Measurements from ENCODE around the gene MRPL20.

Gene MRPL20

DNA sequence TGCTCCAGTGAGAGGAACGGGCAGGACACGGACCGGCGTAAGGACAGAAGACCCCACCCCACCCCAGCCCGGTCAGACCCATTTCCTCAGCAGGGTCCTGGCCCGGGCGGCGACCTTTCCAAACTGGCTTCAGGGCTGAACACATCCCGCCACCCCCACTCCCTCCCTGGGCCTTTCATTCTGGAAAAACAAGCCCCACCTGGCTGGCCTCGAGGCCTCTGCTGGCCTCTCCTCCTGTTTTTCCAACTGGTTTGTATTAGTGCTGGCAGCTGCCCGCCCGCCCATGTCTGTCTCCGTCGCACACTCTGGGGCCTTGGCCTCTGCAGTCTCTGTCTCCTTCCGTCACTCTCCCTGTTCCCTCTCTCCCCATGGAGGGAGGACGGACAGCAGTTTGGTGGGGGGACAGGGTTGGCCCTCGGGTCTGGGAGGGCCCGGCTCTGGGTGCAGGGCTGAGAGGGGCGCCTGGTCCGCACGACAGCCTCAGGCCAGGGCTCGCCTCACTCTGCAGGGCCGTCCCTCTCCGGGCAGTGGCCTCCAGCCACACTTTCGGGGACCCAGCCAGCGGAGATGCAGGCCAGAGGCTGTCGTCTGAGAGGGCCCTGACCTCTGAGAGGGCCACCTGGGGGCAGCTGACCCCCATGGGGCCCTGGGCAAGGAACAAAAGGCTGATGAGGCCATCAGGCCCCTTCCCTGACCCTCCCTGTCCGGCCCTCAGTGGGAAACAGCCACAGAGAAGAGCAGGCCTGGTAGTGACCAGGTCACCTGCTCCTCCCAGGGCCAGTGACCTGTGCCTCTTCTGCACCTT lies 47.2 kb downstream of the MRPL20 start:
- DNase-seq: no peak

DNA sequence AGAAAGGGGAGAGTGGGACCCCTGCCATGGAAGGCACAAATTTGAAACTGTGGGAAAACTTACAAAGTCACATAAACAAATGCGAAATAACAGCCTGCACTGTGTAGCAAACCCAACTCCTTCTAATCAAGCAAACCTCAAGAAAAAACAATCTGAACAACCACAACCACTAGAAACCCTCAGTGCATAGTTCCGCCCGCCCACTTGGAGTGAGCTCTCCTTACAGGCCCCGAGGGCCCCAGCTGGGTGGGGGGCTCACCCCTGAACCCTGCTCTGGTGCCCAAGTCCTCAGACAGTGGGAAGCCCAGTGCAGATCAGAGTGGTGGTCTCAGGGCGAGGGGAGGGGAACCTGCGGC lies 47.8 kb downstream of the MRPL20 start:
- DNase-seq: no peak

DNA sequence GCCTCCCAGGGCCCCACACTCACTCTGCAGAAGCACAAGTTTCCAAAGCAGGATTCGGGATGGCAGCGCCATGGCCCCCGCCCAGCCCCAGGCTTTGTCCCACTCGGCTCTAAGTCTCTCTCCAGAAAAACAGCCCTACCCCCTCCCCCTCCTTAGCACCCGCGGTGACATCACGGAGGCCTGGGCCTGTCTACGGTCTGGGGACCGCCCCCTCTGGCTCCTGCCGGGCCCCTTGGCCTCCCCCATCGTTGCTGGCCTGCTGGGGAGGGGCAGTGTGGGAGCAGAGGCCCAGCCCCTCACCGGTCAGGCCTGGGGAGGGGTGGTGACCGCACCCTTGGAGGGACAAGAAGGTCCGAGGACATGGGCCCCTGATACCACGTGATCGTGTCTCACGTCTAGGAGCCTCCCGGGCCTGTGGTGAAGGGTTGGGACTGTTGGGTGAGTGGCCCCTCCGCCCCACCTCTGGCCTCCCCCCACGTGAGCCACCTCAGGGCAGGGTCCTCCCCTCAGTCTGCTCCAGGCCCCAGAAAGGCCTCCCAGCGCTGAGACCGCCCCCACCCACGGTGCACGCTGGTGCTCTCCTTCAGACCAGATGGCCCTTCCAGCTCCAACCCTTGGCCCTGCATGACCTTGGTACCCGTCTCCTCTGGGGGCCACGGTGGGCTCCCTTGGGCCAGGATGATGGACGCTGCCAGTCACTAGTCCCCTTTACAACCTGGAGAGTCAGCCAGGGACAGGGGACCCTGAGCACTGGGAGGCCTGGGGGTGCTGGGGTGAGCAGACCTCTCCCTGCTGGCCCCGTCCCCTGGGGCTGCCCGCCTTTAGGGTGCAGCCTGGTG lies 48.4 kb downstream of the MRPL20 start, which contains the start of gene MXRA8:
MXRA8 (minus strand) TSS at position 123 of the 839 bp plus-strand sequence; CDS start at position 72, 51 bp downstream.
- DNase-seq: no peak

GRCh38 chr1:1357871-1358432 lies 49.1 kb downstream of the MRPL20 start:
- DNase-seq: no peak

- DNase-seq: no peak
These were observed 50.2 kb downstream of the MRPL20 start for GRCh38 chr1:1356796-1357401.

GRCh38 chr1:1356166-1356795 lies 50.8 kb downstream of the MRPL20 start:
- DNase-seq: no peak

GRCh38 chr1:1355416-1355815 lies 51.7 kb downstream of the MRPL20 start:
- DNase-seq: no peak

DNA sequence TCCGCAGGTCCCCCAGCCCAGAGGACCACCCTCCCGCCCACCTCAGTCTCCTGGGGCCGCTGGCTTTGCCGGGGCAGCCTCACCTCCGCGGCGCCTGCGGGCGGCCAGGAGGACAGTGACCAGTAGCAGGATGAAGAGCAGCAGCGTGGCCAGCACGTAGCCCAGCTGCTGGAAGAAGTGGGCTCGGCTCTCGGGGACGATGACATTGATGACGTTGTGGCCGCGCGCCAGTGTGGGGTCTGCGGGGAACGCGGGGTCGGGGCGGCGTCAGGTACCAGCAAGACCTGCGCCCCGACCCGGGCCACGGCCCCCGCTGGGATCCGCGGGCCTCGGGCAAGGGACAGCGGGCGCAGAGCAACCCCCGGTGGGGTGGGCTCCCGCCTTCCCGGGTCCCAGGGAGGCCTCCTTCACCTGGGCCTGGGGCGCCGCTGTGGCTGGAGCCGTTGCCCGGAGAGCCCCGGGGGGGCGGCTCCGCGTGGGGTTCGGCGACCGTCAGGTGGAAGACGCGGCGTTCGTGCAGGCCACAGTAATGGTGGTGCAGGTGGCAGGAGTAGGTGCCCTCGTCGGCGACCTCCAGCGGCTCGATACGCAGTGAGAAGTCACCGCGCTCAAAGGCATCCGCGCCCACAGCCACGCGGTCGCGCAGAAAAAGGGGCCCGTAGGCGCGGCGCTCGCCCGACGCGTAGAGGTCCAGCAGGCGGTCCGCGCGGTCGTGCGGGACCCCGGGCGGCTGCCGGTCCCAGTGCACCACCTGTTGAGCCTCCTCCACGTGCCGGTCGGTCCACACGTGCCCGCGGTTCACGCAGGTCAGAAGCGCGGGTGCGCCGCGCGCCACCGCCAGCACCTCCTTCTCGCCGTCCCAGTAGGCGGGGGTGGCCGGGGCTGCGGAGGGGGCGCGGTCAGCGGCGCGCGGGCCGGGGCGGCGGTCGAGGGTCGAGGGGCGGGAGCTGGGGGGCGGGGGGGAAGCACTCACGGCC lies 52.5 kb downstream of the MRPL20 start:
- no peak for DNase-seq

GRCh38 chr1:1353389-1354151 lies 53.5 kb downstream of the MRPL20 start:
- peak; percentile 29 for DNase-seq

- DNase-seq: no peak
These were observed 54.2 kb downstream of the MRPL20 start for GRCh38 chr1:1352786-1353388.
